ENCODE results near the gene RYR2.
"Not testable (repeated sequence)": the region's sequence is repeated elsewhere in the genome, so short reads cannot be mapped to it uniquely, and the experiment has no call there.

RYR2 gene

GRCh38 chr1:237834048-237834447, 792.1 kb downstream of the RYR2 start:
- no peak for DNase-seq

- no peak for DNase-seq
Observed at GRCh38 chr1:237834461-237834860, 792.5 kb downstream of the RYR2 start.

- DNase-seq: no peak
Observed at GRCh38 chr1:237838320-237838719, 796.3 kb downstream of the RYR2 start.

- no peak for DNase-seq
Observed at GRCh38 chr1:237838904-237839534, 797.0 kb downstream of the RYR2 start.

GRCh38 chr1:237841485-237841884, 799.5 kb downstream of the RYR2 start:
- no peak for DNase-seq

GRCh38 chr1:237843516-237843915, 801.5 kb downstream of the RYR2 start:
- DNase-seq: not testable (repeated sequence)

GRCh38 chr1:237851210-237851845, 809.3 kb downstream of the RYR2 start:
- no peak for DNase-seq

GRCh38 chr1:237852342-237852741, 810.4 kb downstream of the RYR2 start:
- DNase-seq: no peak

- no peak for DNase-seq
Observed at GRCh38 chr1:237857455-237857854, 815.5 kb downstream of the RYR2 start.

- no peak for DNase-seq
Observed at GRCh38 chr1:237858992-237859391, 817.0 kb downstream of the RYR2 start.

- DNase-seq: no peak
Observed at GRCh38 chr1:237861944-237862343, 820.0 kb downstream of the RYR2 start.

GRCh38 chr1:237863234-237863633, 821.2 kb downstream of the RYR2 start:
- no peak for DNase-seq

- no peak for DNase-seq
Observed at GRCh38 chr1:237864338-237865244, 822.6 kb downstream of the RYR2 start.

GRCh38 chr1:237867380-237867888, 825.5 kb downstream of the RYR2 start:
- no peak for DNase-seq

GRCh38 chr1:237868817-237869600, 827.0 kb downstream of the RYR2 start:
- no peak for DNase-seq

GRCh38 chr1:237873487-237874211, 831.7 kb downstream of the RYR2 start:
- DNase-seq: no peak

GRCh38 chr1:237875291-237875690, 833.3 kb downstream of the RYR2 start:
- DNase-seq: no peak

GRCh38 chr1:237877631-237878030, 835.6 kb downstream of the RYR2 start:
- no peak for DNase-seq

GRCh38 chr1:237878406-237878805, 836.4 kb downstream of the RYR2 start:
- no peak for DNase-seq

- no peak for DNase-seq
Observed at GRCh38 chr1:237879195-237879594, 837.2 kb downstream of the RYR2 start.
